HG03565 (cell line): ENCODE data around the gene VSTM5.
"Not testable (repeated sequence)": the region's sequence is repeated elsewhere in the genome, so short reads cannot be mapped to it uniquely, and the experiment has no call there.

Experiments
- ATAC-seq: cut with Tn5 transposase; IDR thresholded peaks from one replicate; pipeline ENCODE4 v1.9.1; 2021; ENCODE audit warnings: mild to moderate bottlenecking, moderate library complexity; ENCODE audit not compliant: unreplicated experiment

VSTM5 gene

GRCh38 chr11:93801366-93801765, 49.1 kb downstream of the VSTM5 start:
- ATAC-seq, result no peak

GRCh38 chr11:93796441-93797231, 53.8 kb downstream of the VSTM5 start:
- ATAC-seq, result no peak

DNA sequence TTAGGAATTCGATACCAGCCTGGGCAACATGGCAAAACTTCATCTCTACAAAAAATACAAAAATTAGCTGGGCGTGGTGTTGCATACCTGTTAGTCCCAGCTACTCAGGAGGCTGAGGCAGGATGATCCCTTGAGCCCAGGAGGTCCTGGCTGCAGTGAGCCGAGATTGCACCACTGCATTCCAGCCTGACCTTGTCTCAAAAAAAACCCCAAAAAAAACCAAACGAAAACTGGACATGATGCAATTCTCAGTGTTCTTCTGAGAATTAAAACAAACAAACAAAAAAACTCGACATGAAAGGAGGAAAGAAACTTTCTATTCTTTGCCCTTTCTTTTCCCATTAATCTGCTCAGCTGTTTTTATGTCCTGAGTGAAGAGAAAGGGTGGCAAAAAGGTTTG, 58.9 kb downstream of the VSTM5 start:
- ATAC-seq, result no peak

- ATAC-seq, result peak; percentile 23
Measured at GRCh38 chr11:93784935-93785360, 65.5 kb downstream of the VSTM5 start.

DNA sequence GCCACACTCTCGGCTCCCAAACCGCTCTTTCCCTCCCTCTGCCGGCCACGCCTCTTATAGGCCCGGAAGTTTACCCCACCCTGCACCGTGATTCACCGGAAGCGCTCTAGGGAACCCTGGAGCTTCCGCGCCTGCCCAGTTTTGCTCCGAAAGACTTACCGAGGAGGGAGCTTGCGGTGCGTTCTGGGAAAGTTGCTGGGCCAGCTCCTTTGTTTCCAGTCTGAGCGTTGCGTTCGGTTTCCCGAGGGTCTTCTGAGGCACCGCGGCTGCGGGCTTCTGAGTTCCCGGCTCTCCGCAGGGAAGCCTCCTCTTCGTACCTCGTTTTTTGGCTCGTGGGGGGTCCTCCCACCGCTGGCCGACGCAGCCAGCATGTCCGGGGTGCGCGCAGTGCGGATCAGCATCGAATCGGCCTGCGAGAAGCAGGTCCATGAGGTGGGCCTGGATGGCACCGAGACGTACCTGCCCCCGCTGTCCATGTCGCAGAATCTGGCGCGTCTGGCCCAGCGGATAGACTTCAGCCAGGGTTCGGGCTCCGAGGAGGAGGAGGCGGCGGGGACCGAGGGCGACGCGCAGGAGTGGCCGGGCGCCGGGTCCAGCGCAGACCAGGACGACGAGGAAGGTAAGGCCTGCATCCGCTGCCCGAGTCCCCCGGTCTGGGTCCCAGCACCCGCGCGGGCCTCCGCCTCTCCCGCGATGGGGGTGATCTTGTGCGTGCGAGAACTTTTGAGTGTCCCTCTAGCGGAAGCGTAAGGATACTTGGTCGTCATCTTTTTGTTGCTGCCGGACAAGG, 66.1 kb downstream of the VSTM5 start, which contains the start of gene MED17:
TSS of gene MED17 (plus strand) at position 138 of the 790 bp plus-strand sequence. CDS start at position 370, 232 bp downstream.
- ATAC-seq, result peak; percentile 92

DNA sequence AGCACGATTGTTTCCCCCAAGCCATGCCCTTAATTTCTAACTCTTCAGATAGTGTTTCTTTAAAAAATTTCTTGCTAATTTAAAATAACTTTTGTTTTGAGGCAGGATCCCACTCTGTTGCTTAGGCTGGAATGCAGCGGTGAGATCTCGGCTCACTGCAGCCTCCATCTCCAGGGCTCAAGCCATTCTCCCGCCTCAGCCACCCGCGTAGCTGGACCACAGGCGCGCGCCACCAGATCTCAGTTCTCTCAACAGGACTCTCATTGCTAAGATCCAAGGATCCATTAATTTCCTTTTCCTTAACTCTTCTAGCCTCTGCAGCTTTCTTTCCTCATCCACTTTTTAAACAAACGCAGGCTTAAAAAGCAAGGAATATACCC, 66.7 kb downstream of the VSTM5 start:
- ATAC-seq, result peak; percentile 30

- ATAC-seq, result no peak
Measured at GRCh38 chr11:93783362-93783761, 67.1 kb downstream of the VSTM5 start.

GRCh38 chr11:93775289-93775688, 75.1 kb downstream of the VSTM5 start:
- ATAC-seq, result no peak

DNA sequence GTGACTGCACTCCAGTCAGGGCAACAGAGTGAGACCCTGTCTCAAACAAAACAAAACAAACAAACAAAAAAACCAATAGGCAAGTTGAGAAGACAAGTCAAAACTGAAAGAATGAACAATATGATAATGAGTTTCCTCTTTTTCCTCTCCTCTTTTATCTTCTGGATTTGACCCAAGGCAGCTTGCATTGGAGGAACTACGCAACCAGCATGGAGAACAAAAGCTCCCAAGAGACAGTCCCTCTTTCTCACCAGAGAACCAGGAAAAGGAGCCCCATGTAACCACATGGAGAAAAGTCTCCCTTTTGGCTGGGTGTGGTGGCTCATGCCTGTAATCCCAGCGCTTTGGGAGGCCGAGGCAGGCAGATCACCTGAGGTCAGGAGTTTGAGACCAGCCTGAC, 75.9 kb downstream of the VSTM5 start:
- ATAC-seq, result not testable (repeated sequence)

DNA sequence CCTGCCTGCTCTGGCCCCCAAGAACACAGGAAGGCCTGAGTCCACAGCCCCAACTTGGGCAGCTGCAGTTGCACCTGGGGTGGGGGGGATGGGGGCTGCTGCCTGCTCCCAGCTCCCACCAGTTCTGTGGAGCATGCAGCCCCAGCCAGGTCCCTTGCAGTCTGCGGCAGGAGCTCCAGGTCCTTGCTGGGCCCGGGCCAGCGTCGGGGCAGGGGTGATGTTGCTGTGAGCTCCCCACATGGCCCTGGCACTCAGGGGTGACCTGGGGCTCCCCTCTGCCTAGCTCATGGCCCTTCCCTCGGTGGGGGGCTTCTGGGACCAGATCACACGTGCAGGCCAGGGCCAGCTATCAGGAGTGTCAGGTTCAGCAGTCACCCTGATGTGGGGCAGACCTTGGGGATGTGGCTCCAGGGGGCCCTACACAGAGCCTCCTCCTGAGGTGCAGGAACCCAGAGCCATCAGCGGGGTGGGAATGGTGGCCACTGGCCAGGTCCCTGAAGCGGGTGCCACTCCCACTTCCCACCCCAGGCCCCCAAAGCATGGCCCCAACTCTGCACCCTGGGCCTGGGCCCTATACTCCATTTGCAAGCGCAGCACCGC, 76.7 kb downstream of the VSTM5 start:
- no peak for ATAC-seq

DNA sequence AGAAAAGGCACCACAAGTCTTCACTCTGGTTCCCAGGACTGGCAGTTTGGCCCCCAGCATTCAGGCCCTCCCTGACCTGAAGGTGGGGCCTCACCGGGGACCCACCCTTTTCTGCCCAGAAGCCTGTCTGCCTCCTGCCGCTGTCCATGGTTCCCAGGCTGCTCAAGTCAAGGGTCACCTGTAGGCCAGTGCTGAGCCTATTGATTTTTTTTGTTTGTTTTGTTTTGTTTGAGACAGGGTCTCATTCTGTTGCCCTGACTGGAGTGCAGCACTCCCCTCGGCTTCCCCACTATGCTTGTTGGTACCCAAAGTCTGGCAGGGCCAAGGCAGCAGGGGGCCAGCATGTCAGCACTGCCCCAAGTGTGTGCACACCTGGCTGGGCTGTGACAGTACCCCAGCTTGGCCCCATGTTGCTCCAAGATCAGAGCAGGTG, 77.4 kb downstream of the VSTM5 start:
- ATAC-seq, result no peak

GRCh38 chr11:93772123-93772522, 78.3 kb downstream of the VSTM5 start:
- ATAC-seq, result no peak

DNA sequence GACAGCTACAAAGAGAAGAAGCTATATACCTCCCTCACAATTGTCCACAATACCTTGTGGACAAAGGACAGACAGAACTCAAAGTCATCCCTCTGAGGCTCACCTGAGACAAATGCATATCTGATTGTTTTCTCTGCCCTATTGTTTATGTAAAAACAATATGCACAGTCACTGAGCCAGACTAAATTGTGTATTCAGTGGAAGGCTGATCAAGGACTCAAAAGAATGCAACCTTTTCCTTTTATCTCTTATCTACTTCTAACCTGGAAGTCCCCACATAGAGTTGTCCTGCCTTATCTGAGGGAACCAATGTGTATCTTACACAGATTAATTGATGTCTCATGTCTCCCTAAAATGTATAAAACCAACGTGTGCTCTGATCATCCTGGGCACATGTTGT, 80.3 kb downstream of the VSTM5 start:
- ATAC-seq, result no peak
